Neural cell (in vitro differentiated cells): ENCODE results near the gene SMIM38. TPM values are rescaled to one million over a fixed set of nuclear protein-coding genes. Genes with fewer than 3 reads are reported as not detected.

Source experiments
- H2AFZ ChIP-seq: fragments of 200-600, 300-800 bp; sonication (generic), shearing (Covaris generic); 2 replicates; pipeline ENCODE4 v1.6.0; 2014; ENCODE audit warnings: low read depth, mild to moderate bottlenecking, antibody characterized with exemption, low read length, moderate library complexity
- H3F3A ChIP-seq: fragments of 200-600 bp; shearing (Covaris generic); 2 replicates; pipeline ENCODE4 v1.6.1; 2016; ENCODE audit warnings: mild to moderate bottlenecking, moderate library complexity, mixed read lengths, antibody characterized with exemption, low read length; ENCODE audit not compliant: insufficient read depth, poor library complexity, severe bottlenecking
- H3K27ac ChIP-seq: fragments of 200-600, 300-800 bp; sonication (generic), shearing (Covaris generic); 2 replicates; pipeline ENCODE4 v1.5.1; 2014; ENCODE audit warnings: mild to moderate bottlenecking, low read length, moderate library complexity
- H3K27me3 ChIP-seq: fragments of 300-800, 200-600 bp; sonication (generic), shearing (Covaris generic); 2 replicates; pipeline ENCODE4 v1.6.0; 2014; ENCODE audit warnings: mild to moderate bottlenecking, low read depth, low read length, moderate library complexity; ENCODE audit not compliant: insufficient read depth
- H3K36me3 ChIP-seq: fragments of 300-800, 200-600 bp; sonication (generic), shearing (Covaris generic); 2 replicates; pipeline ENCODE4 v1.5.1; 2014; ENCODE audit warnings: mild to moderate bottlenecking, antibody characterized with exemption, low read length, moderate library complexity; ENCODE audit not compliant: insufficient read depth
- H3K4me2 ChIP-seq: fragments of 300-800, 200-600 bp; sonication (generic), shearing (Covaris generic); 2 replicates; pipeline ENCODE4 v1.6.0; 2014; ENCODE audit warnings: mild to moderate bottlenecking, low read length
- H3K4me3 ChIP-seq: fragments of 300-800, 200-600 bp; sonication (generic), shearing (Covaris generic); 2 replicates; pipeline ENCODE4 v1.5.1; 2014; ENCODE audit warnings: mild to moderate bottlenecking, low read length, moderate library complexity
- H3K79me2 ChIP-seq: fragments of 200-600 bp; shearing (Covaris generic); replicated peaks from 2 replicates; pipeline ENCODE4 v1.6.0; 2014; ENCODE audit warnings: mild to moderate bottlenecking, low read length, moderate library complexity; ENCODE audit not compliant: insufficient read depth
- H3K9ac ChIP-seq: fragments of 300-800, 200-600 bp; sonication (generic), shearing (Covaris generic); 2 replicates; pipeline ENCODE4 v1.6.1; 2016; ENCODE audit warnings: mild to moderate bottlenecking, low read length, mixed read lengths
- H3K9me2 ChIP-seq: fragments of 200-600 bp; shearing (Covaris generic); 2 replicates; pipeline ENCODE4 v1.6.1; 2016; ENCODE audit warnings: mild to moderate bottlenecking, low read length, mixed read lengths; ENCODE audit not compliant: insufficient read depth
- H3K9me3 ChIP-seq: fragments of 200-600, 300-800 bp; sonication (generic), shearing (Covaris generic); 2 replicates; pipeline ENCODE4 v1.6.1; 2016; ENCODE audit warnings: mild to moderate bottlenecking, mixed run types, low read length, moderate library complexity, mixed read lengths
- H4K20me1 ChIP-seq: fragments of 200-600 bp; shearing (Covaris generic); 2 replicates; pipeline ENCODE4 v1.6.1; 2016; ENCODE audit warnings: mild to moderate bottlenecking, mixed run types; ENCODE audit not compliant: insufficient read depth
- CTCF ChIP-seq: fragments of 450-650 bp; IDR thresholded peaks from 2 replicates; pipeline ENCODE4 v1.5.1; 2014; ENCODE audit warnings: antibody characterized with exemption, mild to moderate bottlenecking, moderate library complexity; ENCODE audit not compliant: poor library complexity, severe bottlenecking
- EP300 ChIP-seq: fragments of 450-650 bp; conservative IDR thresholded peaks from 2 replicates; pipeline ENCODE4 v1.6.1; 2014; ENCODE audit warnings: antibody characterized with exemption, mild to moderate bottlenecking, moderate library complexity; ENCODE audit not compliant: poor library complexity, severe bottlenecking
- EZH2 ChIP-seq: fragments of 200-600, 300-800 bp; shearing (Covaris generic), sonication (generic); IDR thresholded peaks from 2 replicates; pipeline ENCODE4 v1.6.1; 2014; ENCODE audit warnings: antibody characterized with exemption, low read length, borderline replicate concordance, mild to moderate bottlenecking; ENCODE audit not compliant: insufficient read depth, poor library complexity, severe bottlenecking
- MXI1 ChIP-seq: fragments of 450-650 bp; conservative IDR thresholded peaks from 2 replicates; pipeline ENCODE4 v1.6.1; 2014; ENCODE audit warnings: antibody characterized with exemption, mild to moderate bottlenecking; ENCODE audit not compliant: poor library complexity, severe bottlenecking
- POLR2AphosphoS5 ChIP-seq: IDR thresholded peaks from 2 replicates; pipeline ENCODE4 v1.6.1; 2012
- RAD21 ChIP-seq: fragments of 450-650 bp; conservative IDR thresholded peaks from 2 replicates; pipeline ENCODE4 v1.6.1; 2014; ENCODE audit warnings: antibody characterized with exemption, mild to moderate bottlenecking, moderate library complexity
- SMC3 ChIP-seq: fragments of 450-650 bp; conservative IDR thresholded peaks from 2 replicates; pipeline ENCODE4 v1.6.1; 2014; ENCODE audit warnings: antibody characterized with exemption, mild to moderate bottlenecking, moderate library complexity; ENCODE audit not compliant: poor library complexity
- TAF1 ChIP-seq: IDR thresholded peaks from 2 replicates; pipeline ENCODE4 v1.6.1; 2012; ENCODE audit warnings: low read depth
- polyA plus RNA-seq: library from polyadenylated mRNA; depleted of rRNA; stranded (reverse); fragments of >200 nt; gene quantifications from 2 replicates; pipeline ENCODE4 v1.2.3, GENCODE V29; 2014
- TF ChIP-seq, protein P1 (sequence below): IDR thresholded peaks from 2 replicates; pipeline ENCODE4 v1.6.1; 2012; ENCODE audit warnings: borderline replicate concordance

Gene SMIM38
- polyA plus RNA-seq, 1 donor from 2014 or later = 1.9 TPM

DNA sequence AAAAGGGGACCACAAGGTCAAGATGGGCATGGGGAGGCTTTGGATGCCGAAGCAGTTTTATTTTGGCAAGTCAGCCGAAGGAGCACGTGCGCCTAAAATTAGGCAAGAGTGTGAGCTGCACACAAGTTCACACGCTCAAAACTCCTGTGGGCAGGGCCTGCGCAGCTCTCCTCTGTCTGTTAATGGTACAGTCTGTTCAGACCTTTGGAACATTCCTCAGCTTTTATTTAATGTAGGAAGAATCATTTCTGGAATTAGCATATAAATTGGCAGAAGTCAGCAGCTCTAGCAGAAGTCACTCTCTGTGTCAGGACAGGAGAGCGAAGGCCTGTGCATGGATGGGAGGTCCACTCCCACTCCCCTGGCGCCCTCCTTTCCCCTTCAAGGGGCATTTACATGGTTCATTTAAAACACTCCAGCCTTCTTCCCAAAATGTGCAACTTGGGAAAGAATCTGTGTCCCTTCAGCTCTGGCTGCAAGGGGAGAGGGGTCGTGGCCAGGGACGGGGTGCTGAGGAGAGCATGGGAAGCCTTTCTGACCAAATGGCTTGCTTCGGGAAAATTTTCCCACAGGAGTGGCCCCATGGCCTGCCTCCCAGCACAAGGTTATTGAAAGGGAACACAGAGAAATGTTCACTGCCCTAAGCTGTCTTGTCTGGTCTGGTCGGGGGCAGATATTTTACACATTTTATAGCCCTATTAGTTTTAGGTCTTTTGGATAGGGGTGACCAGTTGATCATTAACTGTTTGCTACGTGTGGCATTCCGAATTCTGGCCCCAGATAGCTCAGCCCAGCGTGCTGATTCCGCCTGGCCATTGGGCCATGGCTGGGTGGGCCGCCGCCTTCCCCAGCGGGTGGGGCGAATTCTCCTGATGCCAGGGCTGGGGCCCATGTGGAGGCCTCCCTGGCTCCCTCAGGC lies 43.9 kb upstream of the SMIM38 start:
- H3K4me2 ChIP-seq = no peak overlapping the region
- no peaks in the 10 kb centered on the region for H4K20me1 ChIP-seq
- no peaks in the 10 kb centered on the region for H3K9me2 ChIP-seq
- no peak overlapping the region for H3K27ac ChIP-seq
- no peak for TF ChIP-seq RAD21
- no peak for TF ChIP-seq EP300
- H3F3A ChIP-seq = no peaks in the 10 kb centered on the region
- no peaks in the 10 kb centered on the region for H3K27me3 ChIP-seq
- H3K4me3 ChIP-seq = no peak overlapping the region
- H3K9me3 ChIP-seq = no peaks in the 10 kb centered on the region
- no peaks in the 10 kb centered on the region for H3K79me2 ChIP-seq
- H2AFZ ChIP-seq = no peak overlapping the region
- no peaks in the 10 kb centered on the region for H3K36me3 ChIP-seq
- H3K9ac ChIP-seq = no peak overlapping the region

DNA sequence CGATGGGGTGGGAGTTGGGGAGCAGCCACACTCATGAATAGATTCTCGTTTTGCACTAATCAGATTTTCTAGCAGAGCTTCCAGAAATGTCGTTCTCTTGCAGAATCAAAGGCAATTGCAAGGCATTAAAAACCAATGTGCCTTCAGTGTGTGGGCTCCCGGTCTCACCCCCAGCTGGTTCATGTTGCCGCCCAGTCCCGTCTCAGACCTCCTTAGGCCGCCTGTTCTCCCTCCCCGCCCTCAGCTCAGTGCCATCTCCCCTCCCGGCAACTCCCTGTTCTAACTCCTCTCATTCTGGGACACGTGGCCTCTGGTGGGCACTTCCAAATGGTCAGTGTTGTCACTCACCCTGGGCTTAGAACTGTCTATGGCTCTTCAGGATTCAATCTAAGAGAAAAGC lies 42.5 kb upstream of the SMIM38 start:
- H3F3A ChIP-seq = no peaks in the 10 kb centered on the region
- H3K27me3 ChIP-seq = no peaks in the 10 kb centered on the region

More for the DNA sequence above, 42.5 kb upstream of the SMIM38 start:
- no peak overlapping the region for H3K27ac ChIP-seq
- no peak overlapping the region for H3K4me2 ChIP-seq
- no peaks in the 10 kb centered on the region for H3K36me3 ChIP-seq
- H3K4me3 ChIP-seq = no peak overlapping the region
- TF ChIP-seq EZH2 = no peak
- TF ChIP-seq CTCF = no peak
- no peak for TF ChIP-seq SMC3
- TF ChIP-seq POLR2AphosphoS5 = no peak
- TF ChIP-seq MXI1 = no peak
- TF ChIP-seq TAF1 = no peak
- TF ChIP-seq EP300 = no peak
- TF ChIP-seq RAD21 = no peak
- TF ChIP-seq, protein P1, sequence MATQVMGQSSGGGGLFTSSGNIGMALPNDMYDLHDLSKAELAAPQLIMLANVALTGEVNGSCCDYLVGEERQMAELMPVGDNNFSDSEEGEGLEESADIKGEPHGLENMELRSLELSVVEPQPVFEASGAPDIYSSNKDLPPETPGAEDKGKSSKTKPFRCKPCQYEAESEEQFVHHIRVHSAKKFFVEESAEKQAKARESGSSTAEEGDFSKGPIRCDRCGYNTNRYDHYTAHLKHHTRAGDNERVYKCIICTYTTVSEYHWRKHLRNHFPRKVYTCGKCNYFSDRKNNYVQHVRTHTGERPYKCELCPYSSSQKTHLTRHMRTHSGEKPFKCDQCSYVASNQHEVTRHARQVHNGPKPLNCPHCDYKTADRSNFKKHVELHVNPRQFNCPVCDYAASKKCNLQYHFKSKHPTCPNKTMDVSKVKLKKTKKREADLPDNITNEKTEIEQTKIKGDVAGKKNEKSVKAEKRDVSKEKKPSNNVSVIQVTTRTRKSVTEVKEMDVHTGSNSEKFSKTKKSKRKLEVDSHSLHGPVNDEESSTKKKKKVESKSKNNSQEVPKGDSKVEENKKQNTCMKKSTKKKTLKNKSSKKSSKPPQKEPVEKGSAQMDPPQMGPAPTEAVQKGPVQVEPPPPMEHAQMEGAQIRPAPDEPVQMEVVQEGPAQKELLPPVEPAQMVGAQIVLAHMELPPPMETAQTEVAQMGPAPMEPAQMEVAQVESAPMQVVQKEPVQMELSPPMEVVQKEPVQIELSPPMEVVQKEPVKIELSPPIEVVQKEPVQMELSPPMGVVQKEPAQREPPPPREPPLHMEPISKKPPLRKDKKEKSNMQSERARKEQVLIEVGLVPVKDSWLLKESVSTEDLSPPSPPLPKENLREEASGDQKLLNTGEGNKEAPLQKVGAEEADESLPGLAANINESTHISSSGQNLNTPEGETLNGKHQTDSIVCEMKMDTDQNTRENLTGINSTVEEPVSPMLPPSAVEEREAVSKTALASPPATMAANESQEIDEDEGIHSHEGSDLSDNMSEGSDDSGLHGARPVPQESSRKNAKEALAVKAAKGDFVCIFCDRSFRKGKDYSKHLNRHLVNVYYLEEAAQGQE = no peak
- H3K9me3 ChIP-seq = no peaks in the 10 kb centered on the region
- H3K9me2 ChIP-seq = no peaks in the 10 kb centered on the region
- no peak overlapping the region for H2AFZ ChIP-seq
- no peak overlapping the region for H3K9ac ChIP-seq
- no peaks in the 10 kb centered on the region for H4K20me1 ChIP-seq
- no peaks in the 10 kb centered on the region for H3K79me2 ChIP-seq
